MM.1S (cell line): ENCODE measurements around the gene DHCR7.

Experiments
- DNase-seq: peaks from one replicate; pipeline ENCODE4 v3.0.0-alpha.2; 2015
- H2AFZ ChIP-seq: fragments of 300-600 bp; sonication (generic); 2 replicates; pipeline ENCODE4 v1.6.0; 2016; ENCODE audit warnings: antibody characterized with exemption, low read length
- H3F3A ChIP-seq: fragments of 300-600 bp; sonication (generic); 2 replicates; pipeline ENCODE4 v1.6.1; 2016; ENCODE audit warnings: mild to moderate bottlenecking, antibody characterized with exemption, low read length, moderate library complexity, mixed read lengths; ENCODE audit not compliant: insufficient read depth
- H3K27ac ChIP-seq: fragments of 300-600 bp; sonication (generic); 2 replicates; pipeline ENCODE4 v1.5.1; 2016; ENCODE audit warnings: mild to moderate bottlenecking, low read length
- H3K27me3 ChIP-seq: fragments of 300-600 bp; sonication (generic); replicated peaks from 2 replicates; pipeline ENCODE4 v1.6.0; 2016; ENCODE audit warnings: low read length; ENCODE audit not compliant: insufficient read depth
- H3K36me3 ChIP-seq: fragments of 300-600 bp; sonication (generic); replicated peaks from 2 replicates; pipeline ENCODE4 v1.6.1; 2016; ENCODE audit warnings: mild to moderate bottlenecking, low read length, mixed read lengths; ENCODE audit not compliant: insufficient read depth
- H3K4me1 ChIP-seq: fragments of 300-600 bp; sonication (generic); 2 replicates; pipeline ENCODE4 v1.6.1; 2016; ENCODE audit warnings: low read length, mixed read lengths
- H3K4me2 ChIP-seq: fragments of 300-600 bp; sonication (generic); 2 replicates; pipeline ENCODE4 v1.6.0; 2016; ENCODE audit warnings: low read depth, low read length
- H3K4me3 ChIP-seq: fragments of 300-600 bp; sonication (generic); 2 replicates; pipeline ENCODE4 v1.5.1; 2016; ENCODE audit warnings: low read length, mixed read lengths
- H3K79me2 ChIP-seq: fragments of 300-600 bp; sonication (generic); 2 replicates; pipeline ENCODE4 v1.6.1; 2016; ENCODE audit warnings: mixed run types, low read length, mixed read lengths
- H3K9ac ChIP-seq: fragments of 300-600 bp; sonication (generic); 2 replicates; pipeline ENCODE4 v1.6.1; 2016; ENCODE audit warnings: low read length, mixed read lengths
- H3K9me2 ChIP-seq: fragments of 300-600 bp; sonication (generic); replicated peaks from 2 replicates; pipeline ENCODE4 v1.6.1; 2016; ENCODE audit warnings: mild to moderate bottlenecking, low read length, mixed read lengths; ENCODE audit not compliant: insufficient read depth
- H3K9me3 ChIP-seq: fragments of 300-600 bp; sonication (generic); replicated peaks from 2 replicates; pipeline ENCODE4 v1.6.1; 2016; ENCODE audit warnings: mild to moderate bottlenecking, low read length, mixed read lengths; ENCODE audit not compliant: insufficient read depth
- H4K20me1 ChIP-seq: fragments of 300-600 bp; sonication (generic); 2 replicates; pipeline ENCODE4 v1.6.1; 2016; ENCODE audit warnings: mild to moderate bottlenecking, low read length, moderate library complexity, mixed read lengths; ENCODE audit not compliant: insufficient read depth
- EZH2 ChIP-seq: fragments of 300-600 bp; sonication (generic); optimal IDR thresholded peaks from 2 replicates; pipeline ENCODE3; 2017; ENCODE audit warnings: low read depth, mild to moderate bottlenecking, antibody characterized with exemption, low read length, mixed read lengths
- EZH2phosphoT487 ChIP-seq: fragments of 300-600 bp; sonication (generic); IDR thresholded peaks from 2 replicates; pipeline ENCODE4 v1.6.1; 2018; ENCODE audit warnings: antibody characterized with exemption, low read length
- TF ChIP-seq, protein P1 (sequence below): fragments of 300-600 bp; sonication (generic); IDR thresholded peaks from 2 replicates; pipeline ENCODE4 v1.5.1; 2016; ENCODE audit warnings: antibody characterized with exemption, low read length, mixed read lengths

The DHCR7 gene

DNA sequence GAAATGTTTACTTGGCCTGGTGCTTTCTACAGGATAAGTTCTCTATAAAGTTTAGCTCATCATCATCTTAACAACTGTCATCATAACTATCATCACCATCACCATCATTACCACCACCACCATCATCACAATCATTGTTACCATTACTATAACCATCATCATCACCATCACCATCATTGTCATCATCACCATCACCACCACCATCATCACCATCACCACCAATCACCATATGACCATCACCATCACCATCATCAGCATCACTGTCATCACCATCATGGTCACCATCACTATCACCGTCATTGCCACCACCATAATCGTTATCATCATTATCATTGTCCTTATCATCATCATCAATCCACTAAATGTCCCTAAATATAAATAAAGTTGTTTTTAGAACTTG is 54.9 kb downstream of the DHCR7 start:
- Histone ChIP-seq H3K9me2 (no peaks in the 10 kb centered on the region), H3K27ac (no peak overlapping the region), H3K9me3 (no peaks in the 10 kb centered on the region), H2AFZ (no peak overlapping the region), H3K4me3 (no peak overlapping the region), H3K79me2 (no peaks in the 10 kb centered on the region), H3F3A (no peaks in the 10 kb centered on the region), H3K4me2 (no peak overlapping the region), H3K36me3 (no peaks in the 10 kb centered on the region), H3K27me3 (peaks cover 94% of the 10 kb centered on the region), H4K20me1 (no peaks in the 10 kb centered on the region), H3K9ac (no peak overlapping the region), H3K4me1 (no peaks in the 10 kb centered on the region)
- no peak for DNase-seq
- TF ChIP-seq, protein P1, sequence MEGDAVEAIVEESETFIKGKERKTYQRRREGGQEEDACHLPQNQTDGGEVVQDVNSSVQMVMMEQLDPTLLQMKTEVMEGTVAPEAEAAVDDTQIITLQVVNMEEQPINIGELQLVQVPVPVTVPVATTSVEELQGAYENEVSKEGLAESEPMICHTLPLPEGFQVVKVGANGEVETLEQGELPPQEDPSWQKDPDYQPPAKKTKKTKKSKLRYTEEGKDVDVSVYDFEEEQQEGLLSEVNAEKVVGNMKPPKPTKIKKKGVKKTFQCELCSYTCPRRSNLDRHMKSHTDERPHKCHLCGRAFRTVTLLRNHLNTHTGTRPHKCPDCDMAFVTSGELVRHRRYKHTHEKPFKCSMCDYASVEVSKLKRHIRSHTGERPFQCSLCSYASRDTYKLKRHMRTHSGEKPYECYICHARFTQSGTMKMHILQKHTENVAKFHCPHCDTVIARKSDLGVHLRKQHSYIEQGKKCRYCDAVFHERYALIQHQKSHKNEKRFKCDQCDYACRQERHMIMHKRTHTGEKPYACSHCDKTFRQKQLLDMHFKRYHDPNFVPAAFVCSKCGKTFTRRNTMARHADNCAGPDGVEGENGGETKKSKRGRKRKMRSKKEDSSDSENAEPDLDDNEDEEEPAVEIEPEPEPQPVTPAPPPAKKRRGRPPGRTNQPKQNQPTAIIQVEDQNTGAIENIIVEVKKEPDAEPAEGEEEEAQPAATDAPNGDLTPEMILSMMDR: no peak
- TF ChIP-seq EZH2phosphoT487 (no peak), EZH2 (no peak)

DNA sequence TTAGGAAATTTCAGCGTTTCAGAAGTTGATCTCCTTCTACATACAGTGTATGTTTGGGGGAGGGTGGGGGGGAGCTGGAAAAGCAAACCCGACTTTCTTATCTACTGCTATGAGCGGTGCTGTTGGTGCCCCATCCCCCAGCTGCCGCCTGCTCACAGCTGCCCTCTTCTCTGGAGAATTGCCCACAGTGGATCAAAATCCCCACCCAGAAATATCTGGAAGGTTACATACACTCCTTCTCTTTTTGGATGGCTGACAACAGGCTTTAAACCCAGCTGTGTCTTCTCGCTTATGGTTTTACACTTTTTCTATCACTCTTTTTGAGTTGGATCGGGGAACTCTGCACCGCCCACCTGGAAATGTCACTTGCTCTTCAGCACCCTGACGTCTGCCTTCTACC is 56.4 kb downstream of the DHCR7 start:
- H3K79me2 ChIP-seq: no peaks in the 10 kb centered on the region
- no peaks in the 10 kb centered on the region for H3K4me1 ChIP-seq
- no peaks in the 10 kb centered on the region for H3F3A ChIP-seq
- H3K4me3 ChIP-seq: no peak overlapping the region
- H3K27me3 ChIP-seq: peaks cover 94% of the 10 kb centered on the region
- H3K9ac ChIP-seq: no peak overlapping the region
- no peak overlapping the region for H2AFZ ChIP-seq
- H4K20me1 ChIP-seq: no peaks in the 10 kb centered on the region
- TF ChIP-seq, protein P1: no peak
- TF ChIP-seq EZH2phosphoT487 (no peak), EZH2 (no peak)
- no peak for DNase-seq
- no peaks in the 10 kb centered on the region for H3K36me3 ChIP-seq
- H3K9me3 ChIP-seq: no peaks in the 10 kb centered on the region
- H3K9me2 ChIP-seq: no peaks in the 10 kb centered on the region
- H3K4me2 ChIP-seq: no peak overlapping the region
- no peak overlapping the region for H3K27ac ChIP-seq

DNA sequence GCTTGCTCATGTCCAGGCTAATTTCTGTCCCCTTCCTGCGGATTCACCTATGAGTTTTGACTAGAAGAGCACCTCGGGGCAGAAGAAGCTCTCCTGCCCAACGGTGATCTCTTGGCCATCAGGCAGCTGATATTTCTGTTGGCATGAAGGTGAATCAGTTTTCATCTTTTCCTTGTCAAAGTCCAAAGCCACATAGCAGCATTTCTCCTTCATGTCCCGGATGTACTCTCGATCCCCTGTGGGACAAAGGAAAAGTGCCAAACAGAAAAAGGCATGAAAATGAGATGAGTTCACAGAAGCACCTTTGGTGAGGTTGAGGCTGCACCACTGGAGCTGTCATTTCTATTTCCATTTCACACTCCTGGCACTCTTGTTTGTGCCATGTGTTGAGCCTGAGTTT is 56.8 kb downstream of the DHCR7 start:
- peaks cover 94% of the 10 kb centered on the region for H3K27me3 ChIP-seq
- H3K36me3 ChIP-seq: no peaks in the 10 kb centered on the region
- TF ChIP-seq, protein P1: no peak
- no peak for TF ChIP-seq EZH2phosphoT487

DNA sequence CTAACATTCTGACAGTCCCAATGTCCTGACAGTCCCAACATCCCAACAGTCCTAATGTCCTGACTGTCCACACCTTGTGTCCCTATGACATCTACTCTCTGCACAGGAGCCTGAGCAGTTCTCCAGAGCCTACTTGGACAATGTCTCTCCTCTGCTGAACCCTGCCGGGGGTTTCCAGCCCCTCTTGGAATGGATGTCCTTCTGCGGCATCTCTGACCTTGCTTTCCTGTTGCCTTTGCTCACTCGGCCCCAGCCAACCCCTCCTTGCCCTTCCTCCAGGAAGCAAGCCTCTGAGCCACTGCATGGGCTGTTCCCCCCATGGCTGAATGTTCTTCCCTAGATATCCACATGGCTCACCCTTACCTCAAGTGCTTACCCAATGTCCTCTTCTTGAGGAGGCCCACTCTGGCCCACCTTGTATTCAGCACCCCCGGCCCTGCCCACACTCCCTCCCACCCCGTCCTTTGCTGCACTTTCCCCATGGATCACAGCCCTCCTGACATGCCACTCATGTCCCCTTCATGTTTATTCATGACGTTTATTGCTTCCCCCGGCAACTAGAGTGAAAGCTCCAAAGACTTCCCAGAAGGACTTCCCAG is 59.5 kb downstream of the DHCR7 start:
- no peaks in the 10 kb centered on the region for H3F3A ChIP-seq
- H3K4me1 ChIP-seq: no peaks in the 10 kb centered on the region
- no peaks in the 10 kb centered on the region for H3K9me2 ChIP-seq
- no peaks in the 10 kb centered on the region for H4K20me1 ChIP-seq
- H3K4me3 ChIP-seq: no peak overlapping the region
- H3K4me2 ChIP-seq: no peak overlapping the region
- TF ChIP-seq EZH2phosphoT487 (no peak), EZH2 (no peak)
- TF ChIP-seq, protein P1: no peak
- no peak overlapping the region for H2AFZ ChIP-seq
- no peak overlapping the region for H3K27ac ChIP-seq
- H3K9me3 ChIP-seq: no peaks in the 10 kb centered on the region
- no peaks in the 10 kb centered on the region for H3K36me3 ChIP-seq
- no peak for DNase-seq
- H3K27me3 ChIP-seq: peaks cover 93% of the 10 kb centered on the region
- H3K79me2 ChIP-seq: no peaks in the 10 kb centered on the region
- H3K9ac ChIP-seq: no peak overlapping the region

More for the DNA sequence above, 56.8 kb downstream of the DHCR7 start:
- Histone ChIP-seq H3K9ac (no peak overlapping the region), H3K27ac (no peak overlapping the region), H3K9me3 (no peaks in the 10 kb centered on the region), H4K20me1 (no peaks in the 10 kb centered on the region), H2AFZ (no peak overlapping the region), H3K9me2 (no peaks in the 10 kb centered on the region), H3K4me3 (no peak overlapping the region), H3K4me2 (no peak overlapping the region), H3K79me2 (no peaks in the 10 kb centered on the region), H3F3A (no peaks in the 10 kb centered on the region), H3K4me1 (no peaks in the 10 kb centered on the region)
- no peak for DNase-seq
